HG02610 (cell line): ENCODE data around the gene ARHGEF7.

ENCODE experiments used
- ATAC-seq: cut with Tn5 transposase; IDR thresholded peaks from one replicate; pipeline ENCODE4 v1.9.1; 2021; ENCODE audit warnings: mild to moderate bottlenecking, moderate library complexity; ENCODE audit not compliant: unreplicated experiment

Gene ARHGEF7

GRCh38 chr13:111216166-111216960, 101.3 kb downstream of the ARHGEF7 start:
- ATAC-seq: no peak

GRCh38 chr13:111217641-111218040, 102.5 kb downstream of the ARHGEF7 start:
- ATAC-seq: no peak

- no peak for ATAC-seq
Measured at GRCh38 chr13:111219280-111219679, 104.2 kb downstream of the ARHGEF7 start.

GRCh38 chr13:111219950-111220349, 104.8 kb downstream of the ARHGEF7 start:
- ATAC-seq: no peak

GRCh38 chr13:111225166-111225565, 110.1 kb downstream of the ARHGEF7 start:
- ATAC-seq: no peak

GRCh38 chr13:111225810-111226546, 110.9 kb downstream of the ARHGEF7 start:
- ATAC-seq: no peak

GRCh38 chr13:111227405-111227804, 112.3 kb downstream of the ARHGEF7 start:
- ATAC-seq: no peak

GRCh38 chr13:111228262-111229144, 113.4 kb downstream of the ARHGEF7 start:
- no peak for ATAC-seq

- ATAC-seq: no peak
Measured at GRCh38 chr13:111230385-111230930, 115.3 kb downstream of the ARHGEF7 start.

- ATAC-seq: no peak
Measured at GRCh38 chr13:111232191-111232590, 117.1 kb downstream of the ARHGEF7 start.

GRCh38 chr13:111233080-111233479, 118.0 kb downstream of the ARHGEF7 start:
- no peak for ATAC-seq

GRCh38 chr13:111239764-111240670, 124.9 kb downstream of the ARHGEF7 start:
- ATAC-seq: no peak

- ATAC-seq: no peak
Measured at GRCh38 chr13:111241006-111241755, 126.1 kb downstream of the ARHGEF7 start.

- ATAC-seq: no peak
Measured at GRCh38 chr13:111241862-111242261, 126.8 kb downstream of the ARHGEF7 start.

GRCh38 chr13:111242585-111242984, 127.5 kb downstream of the ARHGEF7 start:
- no peak for ATAC-seq

GRCh38 chr13:111243981-111244380, 128.9 kb downstream of the ARHGEF7 start:
- ATAC-seq: no peak

- ATAC-seq: no peak
Measured at GRCh38 chr13:111245576-111246384, 130.7 kb downstream of the ARHGEF7 start.

GRCh38 chr13:111247552-111247951, 132.4 kb downstream of the ARHGEF7 start:
- no peak for ATAC-seq
